ENCODE results near the gene GCNA.

The GCNA gene

DNA sequence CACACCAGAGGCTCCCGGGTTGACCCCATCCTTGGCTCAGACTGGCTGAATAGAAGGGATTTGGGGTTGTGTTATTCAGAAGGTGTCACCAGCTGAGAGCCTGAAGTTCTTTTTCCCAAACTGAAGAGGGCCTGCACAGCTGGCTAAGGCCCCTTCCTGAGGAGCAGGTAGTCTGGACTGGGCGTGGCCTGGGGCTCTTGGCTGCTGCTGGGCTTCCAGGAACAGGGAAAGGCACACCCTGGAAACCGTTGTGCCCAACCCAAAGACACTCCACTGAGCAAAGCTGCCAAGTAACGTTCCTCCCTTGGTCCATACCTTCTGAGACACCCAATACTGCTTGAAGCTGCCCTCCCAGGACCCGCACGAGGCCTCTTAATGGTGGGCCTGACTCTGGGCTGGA is 48.3 kb downstream of the GCNA start:
- H3K36me3 ChIP-seq (ENCODE audit: control insufficient read depth, insufficient read depth, low read length), result no peaks in the 10 kb centered on the region
- H3K27ac ChIP-seq, result no peak overlapping the region
- no peaks in the 10 kb centered on the region for H3K79me2 ChIP-seq
- TF ChIP-seq, protein P1, sequence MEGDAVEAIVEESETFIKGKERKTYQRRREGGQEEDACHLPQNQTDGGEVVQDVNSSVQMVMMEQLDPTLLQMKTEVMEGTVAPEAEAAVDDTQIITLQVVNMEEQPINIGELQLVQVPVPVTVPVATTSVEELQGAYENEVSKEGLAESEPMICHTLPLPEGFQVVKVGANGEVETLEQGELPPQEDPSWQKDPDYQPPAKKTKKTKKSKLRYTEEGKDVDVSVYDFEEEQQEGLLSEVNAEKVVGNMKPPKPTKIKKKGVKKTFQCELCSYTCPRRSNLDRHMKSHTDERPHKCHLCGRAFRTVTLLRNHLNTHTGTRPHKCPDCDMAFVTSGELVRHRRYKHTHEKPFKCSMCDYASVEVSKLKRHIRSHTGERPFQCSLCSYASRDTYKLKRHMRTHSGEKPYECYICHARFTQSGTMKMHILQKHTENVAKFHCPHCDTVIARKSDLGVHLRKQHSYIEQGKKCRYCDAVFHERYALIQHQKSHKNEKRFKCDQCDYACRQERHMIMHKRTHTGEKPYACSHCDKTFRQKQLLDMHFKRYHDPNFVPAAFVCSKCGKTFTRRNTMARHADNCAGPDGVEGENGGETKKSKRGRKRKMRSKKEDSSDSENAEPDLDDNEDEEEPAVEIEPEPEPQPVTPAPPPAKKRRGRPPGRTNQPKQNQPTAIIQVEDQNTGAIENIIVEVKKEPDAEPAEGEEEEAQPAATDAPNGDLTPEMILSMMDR (IDR thresholded peaks at IDR 0.05), result no peak
- no peaks in the 10 kb centered on the region for H3K4me1 ChIP-seq
- no peak overlapping the region for H3K4me3 ChIP-seq (ENCODE audit: low read depth, low read length)
- H3K27me3 ChIP-seq (ENCODE audit: control insufficient read depth, insufficient read depth, low read length), result no peaks in the 10 kb centered on the region
- no peaks in the 10 kb centered on the region for H3K9me3 ChIP-seq (ENCODE audit: control insufficient read depth, low read length)
- no peak overlapping the region for H2AFZ ChIP-seq
- no peak overlapping the region for H3K4me2 ChIP-seq (ENCODE audit: low read length)
- no peak overlapping the region for H3K9ac ChIP-seq

DNA sequence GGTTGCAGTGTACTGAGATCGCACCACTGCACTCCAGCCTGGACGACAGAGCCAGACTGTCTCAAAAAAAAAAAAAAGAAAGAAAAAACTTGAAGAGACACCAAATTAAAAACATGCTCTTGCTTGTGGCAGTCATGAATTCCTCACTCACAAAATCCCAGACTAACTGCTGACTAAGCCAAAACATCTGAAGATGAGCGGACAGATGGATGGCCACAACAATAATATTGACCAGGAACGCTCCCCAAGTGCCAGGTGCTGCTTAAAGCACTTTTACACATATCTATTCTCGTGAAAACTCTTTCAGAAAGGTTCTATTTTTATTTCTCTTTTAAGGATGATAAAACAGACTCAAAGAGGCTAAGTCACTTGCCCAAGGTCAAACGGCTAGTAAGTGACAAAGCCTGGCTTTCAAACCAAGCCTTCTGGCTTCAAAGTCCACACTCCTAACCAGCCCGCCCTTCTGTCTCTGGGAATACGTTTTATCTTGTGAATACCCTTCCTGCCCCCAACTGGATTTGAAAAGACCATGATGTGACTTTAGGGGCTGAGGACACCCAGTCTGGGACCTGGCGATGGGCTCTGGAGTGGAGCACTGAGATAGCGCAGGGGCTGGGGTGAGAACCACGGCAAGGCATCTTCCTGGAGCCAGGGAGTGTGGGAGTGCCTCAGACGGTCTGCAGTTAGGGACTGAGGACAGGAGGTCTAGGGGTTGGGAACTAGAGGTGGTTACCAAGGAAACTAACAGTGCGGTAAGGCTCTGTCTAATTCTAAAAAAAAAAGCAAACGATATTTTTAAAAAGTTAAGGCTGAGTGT is 49.6 kb downstream of the GCNA start:
- no peaks in the 10 kb centered on the region for H3K27me3 ChIP-seq (ENCODE audit: control insufficient read depth, insufficient read depth, low read length)
- TF ChIP-seq, protein P1 (IDR thresholded peaks at IDR 0.05), result no peak
- no peak overlapping the region for H3K9ac ChIP-seq
- H3K4me2 ChIP-seq (ENCODE audit: low read length), result no peak overlapping the region
- H3K4me3 ChIP-seq (ENCODE audit: low read depth, low read length), result no peak overlapping the region
- H3K36me3 ChIP-seq (ENCODE audit: control insufficient read depth, insufficient read depth, low read length), result no peaks in the 10 kb centered on the region
- no peaks in the 10 kb centered on the region for H3K9me3 ChIP-seq (ENCODE audit: control insufficient read depth, low read length)
- no peak overlapping the region for H3K27ac ChIP-seq
- no peak overlapping the region for H2AFZ ChIP-seq
- H3K79me2 ChIP-seq, result no peaks in the 10 kb centered on the region
- no peaks in the 10 kb centered on the region for H3K4me1 ChIP-seq

DNA sequence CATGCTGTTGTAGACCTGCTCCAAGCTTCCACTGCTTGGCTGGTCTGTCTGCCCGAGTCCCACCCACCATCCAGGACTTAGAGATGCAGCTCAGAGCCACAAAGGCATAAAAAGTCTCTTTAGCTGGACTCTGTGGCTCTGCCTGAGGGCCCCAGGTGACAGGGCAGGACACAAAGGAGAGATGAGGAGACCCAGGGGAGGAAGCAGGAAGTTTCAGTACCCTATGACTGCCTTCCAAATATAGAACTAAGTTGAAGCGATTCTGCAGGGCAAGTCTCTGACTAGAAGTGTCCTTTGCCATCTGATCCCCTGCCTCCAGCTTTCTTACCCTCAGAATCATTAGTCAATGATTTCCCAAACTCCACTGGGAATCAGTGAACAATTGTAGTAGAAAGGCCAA is 51.2 kb downstream of the GCNA start:
- Histone ChIP-seq H3K79me2 (no peaks in the 10 kb centered on the region), H3K9me3 (ENCODE audit: control insufficient read depth, low read length) (no peaks in the 10 kb centered on the region), H2AFZ (no peak overlapping the region), H3K4me3 (ENCODE audit: low read depth, low read length) (no peak overlapping the region), H3K27me3 (ENCODE audit: control insufficient read depth, insufficient read depth, low read length) (no peaks in the 10 kb centered on the region), H3K4me1 (no peaks in the 10 kb centered on the region), H3K4me2 (ENCODE audit: low read length) (no peak overlapping the region), H3K36me3 (ENCODE audit: control insufficient read depth, insufficient read depth, low read length) (no peaks in the 10 kb centered on the region), H3K27ac (no peak overlapping the region), H3K9ac (no peak overlapping the region)
- TF ChIP-seq, protein P1 (IDR thresholded peaks at IDR 0.05), result no peak

DNA sequence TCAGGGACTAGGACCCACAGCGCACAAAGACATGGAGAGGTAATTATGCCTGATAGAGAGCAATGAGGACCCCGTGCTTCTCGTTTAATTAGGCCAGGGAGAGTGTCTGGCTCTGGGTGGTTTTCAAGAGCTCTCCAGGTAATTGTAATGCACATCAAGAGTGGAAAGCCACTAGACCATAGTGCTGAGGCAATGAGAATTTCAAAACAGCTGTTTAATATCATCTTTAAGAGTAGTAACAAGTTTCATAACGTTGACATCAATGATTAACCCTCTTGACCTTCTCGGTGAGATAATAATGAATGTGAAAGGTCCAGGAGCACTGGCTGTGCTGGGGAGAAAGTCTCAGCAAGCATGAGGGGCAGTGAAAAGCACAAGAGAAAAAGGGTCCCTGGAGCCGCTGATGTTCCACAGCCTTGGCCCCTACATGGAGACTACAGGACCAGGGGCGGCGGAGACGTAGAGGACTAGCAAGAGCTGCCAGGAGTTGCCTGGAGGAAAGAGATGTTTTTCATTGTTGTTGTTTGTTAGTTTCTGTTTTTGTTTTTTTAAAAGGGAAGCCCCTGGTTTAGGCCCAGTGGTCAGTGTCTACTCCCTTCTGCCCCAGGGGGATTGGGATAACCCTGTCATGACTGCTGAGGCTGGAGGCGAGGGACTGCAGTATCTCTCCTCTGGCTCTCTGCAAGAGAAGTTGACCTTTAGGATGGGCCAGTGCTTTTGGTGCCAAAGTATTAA is 54.9 kb downstream of the GCNA start:
- Histone ChIP-seq H3K4me1 (no peaks in the 10 kb centered on the region), H3K27me3 (ENCODE audit: control insufficient read depth, insufficient read depth, low read length) (no peaks in the 10 kb centered on the region), H3K9ac (no peak overlapping the region), H3K4me2 (ENCODE audit: low read length) (no peak overlapping the region), H3K9me3 (ENCODE audit: control insufficient read depth, low read length) (no peaks in the 10 kb centered on the region), H3K27ac (no peak overlapping the region), H2AFZ (no peak overlapping the region), H3K36me3 (ENCODE audit: control insufficient read depth, insufficient read depth, low read length) (no peaks in the 10 kb centered on the region), H3K79me2 (no peaks in the 10 kb centered on the region), H3K4me3 (ENCODE audit: low read depth, low read length) (no peak overlapping the region)
- TF ChIP-seq, protein P1 (IDR thresholded peaks at IDR 0.05), result no peak
